Loucy (cell line): ENCODE data around the gene SH3GL1.
A peak's percentile ranks its signal among the peaks of the same experiment; 100 is the strongest.

Experiments
- CTCF ChIP-seq: fragments of 200-600 bp; sonication (generic); conservative IDR thresholded peaks from 2 replicates; pipeline ENCODE4 v1.5.1; 2014; ENCODE audit warnings: mild to moderate bottlenecking, antibody characterized with exemption, low read length
- EZH2phosphoT487 ChIP-seq: fragments of 200-600 bp; IDR thresholded peaks from 2 replicates; pipeline ENCODE4 v1.6.1; 2018; ENCODE audit warnings: antibody characterized with exemption, mild to moderate bottlenecking, moderate library complexity, borderline replicate concordance

DNA sequence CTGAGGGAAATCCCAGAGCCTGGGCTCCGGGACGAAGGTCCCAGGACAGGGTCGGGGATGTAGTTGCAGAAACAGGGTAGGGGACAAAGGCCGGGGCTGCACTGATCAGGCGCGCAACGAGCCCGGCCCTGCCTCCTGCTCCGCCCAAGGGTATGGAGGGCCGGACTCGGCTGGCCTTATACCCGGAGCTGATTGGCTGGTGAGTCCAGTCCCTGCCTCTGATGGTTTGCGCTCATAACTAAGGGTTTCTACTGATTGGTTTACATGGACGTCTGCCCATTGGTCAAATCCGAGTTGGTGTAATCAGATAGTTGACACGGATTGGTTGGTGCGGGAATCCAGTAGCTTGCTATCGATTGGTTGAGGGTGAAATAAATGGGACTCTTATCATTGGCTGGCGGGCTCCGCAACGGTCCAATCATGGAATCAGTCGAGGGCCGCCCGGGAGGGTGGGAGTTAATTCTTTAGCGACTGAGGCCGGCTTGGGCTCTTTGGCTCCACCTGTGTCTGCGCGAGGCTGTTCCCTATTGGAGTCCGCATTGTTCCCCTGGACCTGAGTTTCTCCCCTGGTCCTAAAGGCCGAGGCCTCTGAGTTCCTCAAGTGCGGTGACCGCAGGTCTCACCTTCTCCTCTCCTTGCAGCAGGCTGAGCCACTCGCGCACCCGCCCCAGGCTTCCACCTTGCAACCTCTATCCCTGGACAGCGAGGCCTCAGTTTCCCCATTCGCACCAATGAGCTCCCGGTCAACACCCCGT, 57.6 kb downstream of the SH3GL1 start:
- TF ChIP-seq CTCF (0 out of 2 replicates have a peak, but pooled peaks have one; percentile 26), EZH2phosphoT487 (no peak)
